K562 (cell line): Measurements from ENCODE around the gene TFEB. TPM values are rescaled to one million over a fixed set of nuclear protein-coding genes. Genes with fewer than 3 reads are reported as not detected.
A peak's percentile ranks its signal among the peaks of the same experiment; 100 is the strongest.

Experiments used
- BRCA1 ChIP-seq, 2 experiments: fragments of 450-650 bp in 1 of 2; sonication (generic) in 1 of 2; formaldehyde crosslinking in 1 of 2; IDR thresholded peaks; 2 replicates each; pipeline versions ENCODE4 v1.5.0 to v1.6.1; 2017 to 2020; ENCODE audit warnings: mild to moderate bottlenecking in 1 of 2, missing genetic modification reagents in 1 of 2
- EP300 ChIP-seq: IDR thresholded peaks from 2 replicates; pipeline ENCODE4 v1.6.1; 2012; ENCODE audit warnings: low read length, improper control_type of control experiment
- FOXJ3 ChIP-seq: sonication (generic); formaldehyde crosslinking; IDR thresholded peaks from 2 replicates; pipeline ENCODE4 v1.4.0; 2020; ENCODE audit warnings: mild to moderate bottlenecking, missing genetic modification reagents
- JUND ChIP-seq, 2 experiments: IDR thresholded peaks; 2 replicates in 1 of 2; 3 replicates in 1 of 2; pipeline ENCODE4 v1.6.1; 2011; ENCODE audit warnings: borderline replicate concordance in 2 of 2, low read depth in 2 of 2, low read length in 2 of 2, improper control_type of control experiment in 1 of 2, missing biosample characterization in 1 of 2, missing genetic modification characterization in 1 of 2, missing genetic modification reagents in 1 of 2
- KHSRP ChIP-seq: fragments of 450-650 bp; IDR thresholded peaks from 2 replicates; pipeline ENCODE4 v1.6.1; 2017
- MCM7 ChIP-seq, 2 experiments: fragments of 450-650 bp; IDR thresholded peaks; 2 replicates each; pipeline ENCODE4 v1.6.1; 2016 to 2018
- MEF2D ChIP-seq: conservative IDR thresholded peaks from 2 replicates; pipeline ENCODE4 v1.6.1; 2016; ENCODE audit warnings: low read depth, missing genetic modification characterization, missing compliant biosample characterization
- PHTF2 ChIP-seq: fragments of 250-450 bp; sonication (Bioruptor Pico); IDR thresholded peaks from 2 replicates; pipeline ENCODE4 v1.5.0; 2021; ENCODE audit warnings: mild to moderate bottlenecking
- PRMT5 ChIP-seq: sonication (generic); formaldehyde crosslinking; IDR thresholded peaks from 2 replicates; pipeline ENCODE4 v1.5.0; 2020; ENCODE audit warnings: missing genetic modification reagents
- TBL1XR1 ChIP-seq, 2 experiments: IDR thresholded peaks; 2 replicates each; pipeline ENCODE4 v1.6.1; 2012; ENCODE audit warnings: improper control_type of control experiment in 2 of 2, low read length in 2 of 2, mild to moderate bottlenecking in 1 of 2
- TBP ChIP-seq: optimal IDR thresholded peaks from 2 replicates; pipeline ENCODE3; 2011; ENCODE audit warnings: low read depth, low read length, improper control_type of control experiment
- ZFP36 ChIP-seq: fragments of 150-350 bp; IDR thresholded peaks from 2 replicates; pipeline ENCODE4 v1.6.1; 2018; ENCODE audit warnings: low read length, low read depth; ENCODE audit not compliant: partially characterized antibody
- ZNF140 ChIP-seq: fragments of 250-450 bp; sonication (Bioruptor Pico); IDR thresholded peaks from 2 replicates; pipeline ENCODE4 v1.8.0; 2021; ENCODE audit warnings: moderate library complexity, mild to moderate bottlenecking, inconsistent platforms
- ZNF232 ChIP-seq: sonication (generic); formaldehyde crosslinking; IDR thresholded peaks from 2 replicates; pipeline ENCODE4 v1.8.0; 2022; ENCODE audit warnings: mild to moderate bottlenecking, missing genetic modification reagents
- polyA plus RNA-seq, 8 experiments: library from polyadenylated mRNA; depleted of rRNA in 4 of 8; stranded (reverse) in 5 of 8; unstranded in 3 of 8; fragments of >200 nt; fragmentation: Nextera tagmentation in 2 of 8; fragmentation: Illumina TruSeq in 1 of 8; extraction: Ambion mirVana in 2 of 8; extraction: Trizol in 1 of 8; gene quantifications; 2 replicates each; pipeline versions ENCODE4 v1.2.1 to v1.2.3, GENCODE V29; 2011 to 2014; ENCODE audit warnings: inconsistent platforms in 1 of 8, missing spikeins in 1 of 8
- total RNA-seq, 7 experiments: library from RNA; depleted of rRNA in 6 of 7; stranded (reverse); fragments of >200 nt in 6 of 7; fragmentation: Illumina TruSeq in 2 of 7; extraction: Trizol in 2 of 7; gene quantifications; 2 replicates each; pipeline versions ENCODE4 v1.2.1 to v1.2.3, GENCODE V29; 2011 to 2021; ENCODE audit warnings: low replicate concordance in 1 of 7
- TF ChIP-seq, protein P1 (sequence below): IDR thresholded peaks from 2 replicates; pipeline ENCODE4 v1.6.1; 2011; ENCODE audit warnings: borderline replicate concordance, low read depth, mild to moderate bottlenecking, moderate library complexity, low read length; ENCODE audit not compliant: insufficient read depth, poor library complexity, severe bottlenecking
- TF ChIP-seq, protein P2 (sequence below): sonication (generic); formaldehyde crosslinking; IDR thresholded peaks from 2 replicates; pipeline ENCODE4 v1.8.0; 2022; ENCODE audit warnings: missing genetic modification reagents, mild to moderate bottlenecking, borderline replicate concordance
- TF ChIP-seq, protein P3 (sequence below), 3 experiments: fragments of 200-800 bp in 1 of 3; fragments of 250-450 bp in 1 of 3; fragments of 450-650 bp in 1 of 3; sonication (Bioruptor Pico) in 1 of 3; sonication (Bioruptor generic) in 1 of 3; formaldehyde crosslinking in 1 of 3; IDR thresholded peaks; 2 replicates each; pipeline versions ENCODE4 v1.6.1 to v1.8.0; 2016 to 2022; ENCODE audit warnings: mild to moderate bottlenecking in 2 of 3, missing genetic modification characterization in 2 of 3, missing compliant biosample characterization in 1 of 3, moderate library complexity in 1 of 3
- TF ChIP-seq, protein P4 (sequence below): fragments of 250-450 bp; sonication (Bioruptor Pico); IDR thresholded peaks from 2 replicates; pipeline ENCODE4 v1.8.0; 2021; ENCODE audit warnings: mild to moderate bottlenecking, moderate library complexity

TFEB gene
- total and polyA plus RNA-seq, 9 of the 15 experiments (the other 6 are each of a cell fraction or from before 2014, with no cell fraction given): 0.04 to 4.7 (median 2.0) TPM

DNA sequence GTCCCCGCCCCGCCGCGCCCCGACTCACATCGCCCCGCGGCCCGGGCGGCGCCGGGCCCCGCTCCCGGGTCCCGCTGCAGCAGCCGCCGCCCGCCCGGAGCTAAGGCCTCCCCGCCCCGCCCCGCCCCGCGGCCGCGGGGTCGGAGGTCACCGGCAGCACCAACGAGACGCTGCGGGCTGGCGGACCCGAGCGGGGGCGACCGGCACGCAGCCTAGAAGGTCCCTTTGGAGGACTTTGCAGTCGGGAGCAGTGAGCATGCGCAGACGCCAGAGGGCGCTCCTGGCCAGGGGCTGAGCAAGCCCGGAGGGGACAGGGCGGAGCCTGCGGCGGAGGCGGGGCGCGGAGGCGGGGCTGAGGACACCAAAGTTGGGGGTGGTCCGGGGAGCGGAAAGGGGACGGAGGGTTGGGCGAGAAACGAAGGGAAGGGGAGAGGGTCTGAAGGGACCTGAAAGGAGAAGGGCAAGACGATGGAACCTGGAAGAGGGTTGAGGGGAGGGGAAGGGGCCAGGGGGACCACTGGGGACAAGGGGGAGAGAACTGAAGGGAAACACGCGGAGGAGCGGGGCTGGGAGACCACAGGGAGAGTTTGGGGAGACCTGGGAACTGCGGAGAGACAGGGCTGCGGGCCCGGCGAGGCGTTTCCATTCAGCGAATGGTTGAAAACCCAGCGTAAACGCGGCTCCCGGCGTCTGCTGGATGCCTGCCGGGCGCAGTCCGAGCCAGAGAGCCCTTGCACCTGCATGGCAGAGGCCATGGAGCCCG lies 44.6 kb upstream of the TFEB start, which contains the start of gene FRS3 (continued):
- TF ChIP-seq, protein P1, sequence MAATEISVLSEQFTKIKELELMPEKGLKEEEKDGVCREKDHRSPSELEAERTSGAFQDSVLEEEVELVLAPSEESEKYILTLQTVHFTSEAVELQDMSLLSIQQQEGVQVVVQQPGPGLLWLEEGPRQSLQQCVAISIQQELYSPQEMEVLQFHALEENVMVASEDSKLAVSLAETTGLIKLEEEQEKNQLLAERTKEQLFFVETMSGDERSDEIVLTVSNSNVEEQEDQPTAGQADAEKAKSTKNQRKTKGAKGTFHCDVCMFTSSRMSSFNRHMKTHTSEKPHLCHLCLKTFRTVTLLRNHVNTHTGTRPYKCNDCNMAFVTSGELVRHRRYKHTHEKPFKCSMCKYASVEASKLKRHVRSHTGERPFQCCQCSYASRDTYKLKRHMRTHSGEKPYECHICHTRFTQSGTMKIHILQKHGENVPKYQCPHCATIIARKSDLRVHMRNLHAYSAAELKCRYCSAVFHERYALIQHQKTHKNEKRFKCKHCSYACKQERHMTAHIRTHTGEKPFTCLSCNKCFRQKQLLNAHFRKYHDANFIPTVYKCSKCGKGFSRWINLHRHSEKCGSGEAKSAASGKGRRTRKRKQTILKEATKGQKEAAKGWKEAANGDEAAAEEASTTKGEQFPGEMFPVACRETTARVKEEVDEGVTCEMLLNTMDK: no peak
- TF ChIP-seq MCM7 (IDR thresholded peaks at IDR 0.05): no peak
- no peak for TF ChIP-seq PHTF2 (CRISPR knock-in tag)
- TF ChIP-seq, protein P2, sequence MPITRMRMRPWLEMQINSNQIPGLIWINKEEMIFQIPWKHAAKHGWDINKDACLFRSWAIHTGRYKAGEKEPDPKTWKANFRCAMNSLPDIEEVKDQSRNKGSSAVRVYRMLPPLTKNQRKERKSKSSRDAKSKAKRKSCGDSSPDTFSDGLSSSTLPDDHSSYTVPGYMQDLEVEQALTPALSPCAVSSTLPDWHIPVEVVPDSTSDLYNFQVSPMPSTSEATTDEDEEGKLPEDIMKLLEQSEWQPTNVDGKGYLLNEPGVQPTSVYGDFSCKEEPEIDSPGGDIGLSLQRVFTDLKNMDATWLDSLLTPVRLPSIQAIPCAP (CRISPR knock-in tag): no peak
- TF ChIP-seq, protein P3, sequence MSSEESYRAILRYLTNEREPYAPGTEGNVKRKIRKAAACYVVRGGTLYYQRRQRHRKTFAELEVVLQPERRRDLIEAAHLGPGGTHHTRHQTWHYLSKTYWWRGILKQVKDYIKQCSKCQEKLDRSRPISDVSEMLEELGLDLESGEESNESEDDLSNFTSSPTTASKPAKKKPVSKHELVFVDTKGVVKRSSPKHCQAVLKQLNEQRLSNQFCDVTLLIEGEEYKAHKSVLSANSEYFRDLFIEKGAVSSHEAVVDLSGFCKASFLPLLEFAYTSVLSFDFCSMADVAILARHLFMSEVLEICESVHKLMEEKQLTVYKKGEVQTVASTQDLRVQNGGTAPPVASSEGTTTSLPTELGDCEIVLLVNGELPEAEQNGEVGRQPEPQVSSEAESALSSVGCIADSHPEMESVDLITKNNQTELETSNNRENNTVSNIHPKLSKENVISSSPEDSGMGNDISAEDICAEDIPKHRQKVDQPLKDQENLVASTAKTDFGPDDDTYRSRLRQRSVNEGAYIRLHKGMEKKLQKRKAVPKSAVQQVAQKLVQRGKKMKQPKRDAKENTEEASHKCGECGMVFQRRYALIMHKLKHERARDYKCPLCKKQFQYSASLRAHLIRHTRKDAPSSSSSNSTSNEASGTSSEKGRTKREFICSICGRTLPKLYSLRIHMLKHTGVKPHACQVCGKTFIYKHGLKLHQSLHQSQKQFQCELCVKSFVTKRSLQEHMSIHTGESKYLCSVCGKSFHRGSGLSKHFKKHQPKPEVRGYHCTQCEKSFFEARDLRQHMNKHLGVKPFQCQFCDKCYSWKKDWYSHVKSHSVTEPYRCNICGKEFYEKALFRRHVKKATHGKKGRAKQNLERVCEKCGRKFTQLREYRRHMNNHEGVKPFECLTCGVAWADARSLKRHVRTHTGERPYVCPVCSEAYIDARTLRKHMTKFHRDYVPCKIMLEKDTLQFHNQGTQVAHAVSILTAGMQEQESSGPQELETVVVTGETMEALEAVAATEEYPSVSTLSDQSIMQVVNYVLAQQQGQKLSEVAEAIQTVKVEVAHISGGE (CRISPR knock-in tag; IDR thresholded peaks at IDR 0.05): peak in 1 of 3 experiments; percentile 61; a peak in 1 of 6 replicates
- no peak for TF ChIP-seq FOXJ3 (CRISPR knock-in tag)
- peak; percentile 26; the same call in 1 of the 2 replicates for TF ChIP-seq ZNF232
- no peak for TF ChIP-seq PRMT5
- no peak for TF ChIP-seq MEF2D (tag)
- TF ChIP-seq ZNF140 (CRISPR knock-in tag): no peak
- peak; percentile 82 for TF ChIP-seq JUND (IDR thresholded peaks at IDR 0.05; ENCODE audit: borderline replicate concordance, low read depth, low read length)
- no peak; the same call in 2 of the 3 replicates for TF ChIP-seq JUND (tag; IDR thresholded peaks at IDR 0.05; ENCODE audit: borderline replicate concordance, low read depth, low read length)
- TF ChIP-seq BRCA1 (IDR thresholded peaks at IDR 0.05): no peak
- no peak for TF ChIP-seq BRCA1 (CRISPR knock-in tag; IDR thresholded peaks at IDR 0.05)
- peak; percentile 74 to 85; a peak in 3 of 4 replicates for TF ChIP-seq TBL1XR1 (IDR thresholded peaks at IDR 0.05; ENCODE audit: low read length in 2 of 2)
- peak; percentile 44 for TF ChIP-seq EP300
- TF ChIP-seq TBP: no peak
- no peak for TF ChIP-seq ZFP36
- no peak for TF ChIP-seq KHSRP
- TF ChIP-seq, protein P4, sequence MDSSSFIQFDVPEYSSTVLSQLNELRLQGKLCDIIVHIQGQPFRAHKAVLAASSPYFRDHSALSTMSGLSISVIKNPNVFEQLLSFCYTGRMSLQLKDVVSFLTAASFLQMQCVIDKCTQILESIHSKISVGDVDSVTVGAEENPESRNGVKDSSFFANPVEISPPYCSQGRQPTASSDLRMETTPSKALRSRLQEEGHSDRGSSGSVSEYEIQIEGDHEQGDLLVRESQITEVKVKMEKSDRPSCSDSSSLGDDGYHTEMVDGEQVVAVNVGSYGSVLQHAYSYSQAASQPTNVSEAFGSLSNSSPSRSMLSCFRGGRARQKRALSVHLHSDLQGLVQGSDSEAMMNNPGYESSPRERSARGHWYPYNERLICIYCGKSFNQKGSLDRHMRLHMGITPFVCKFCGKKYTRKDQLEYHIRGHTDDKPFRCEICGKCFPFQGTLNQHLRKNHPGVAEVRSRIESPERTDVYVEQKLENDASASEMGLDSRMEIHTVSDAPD (CRISPR knock-in tag): no peak
